BJ (cell line): ENCODE results near the gene ARAP1. TPM values are rescaled to one million over a fixed set of nuclear protein-coding genes. Genes with fewer than 3 reads are reported as not detected.

Source experiments
- CTCF ChIA-PET: fragments of 350-600 bp; formaldehyde crosslinking; extraction: SDS; loops from one replicate; lab custom pipeline; 2021; ENCODE audit warnings: antibody characterized with exemption, inconsistent platforms; lab: Yijun Ruan, JAX
- POLR2A ChIA-PET: fragments of 300-600 bp; sonication (Branson Sonifier 250); formaldehyde crosslinking; extraction: SDS; loops from one replicate; lab custom pipeline; 2021; ENCODE audit warnings: antibody characterized with exemption; lab: Charles Lee
- DNase-seq: peaks from one replicate; pipeline ENCODE4 v3.0.0-alpha.2; 2011; ENCODE audit warnings: low read depth
- H3K27me3 ChIP-seq: 2 replicates; pipeline ENCODE4 v1.6.0; 2011; ENCODE audit warnings: low read length; ENCODE audit not compliant: control insufficient read depth, insufficient read depth
- H3K36me3 ChIP-seq: 2 replicates; pipeline ENCODE4 v1.5.1; 2011; ENCODE audit warnings: low read length; ENCODE audit not compliant: control insufficient read depth, insufficient read depth
- H3K4me3 ChIP-seq: 2 replicates; pipeline ENCODE4 v1.5.1; 2011; ENCODE audit warnings: low read depth, mild to moderate bottlenecking, control low read depth, low read length
- CTCF ChIP-seq: IDR thresholded peaks from 2 replicates; pipeline ENCODE4 v1.5.1; 2011; ENCODE audit warnings: low read depth, mild to moderate bottlenecking, control low read depth, inconsistent platforms, low read length, moderate library complexity; ENCODE audit not compliant: insufficient read depth
- polyA plus RNA-seq: library from polyadenylated mRNA; depleted of rRNA; stranded (reverse); fragments of >200 nt; gene quantifications from 2 replicates; pipeline ENCODE4 v1.2.3, GENCODE V29; 2011

The ARAP1 gene
- polyA plus RNA-seq, 1 experiment = 74.5 TPM

GRCh38 chr11:72653649-72654048 is 98.6 kb downstream of the ARAP1 start:
- Histone ChIP-seq H3K36me3 (no peaks in the 10 kb centered on the region), H3K27me3 (peaks cover 17% of the 10 kb centered on the region), H3K4me3 (no peak overlapping the region)
- no peak for TF ChIP-seq CTCF
- no peak for DNase-seq
- ChIA-PET POLR2A (no interaction called here), CTCF (interaction anchor here (0.6 to 1.6 kb wide), 2 partner anchors 10 to 368 kb away, joined by 3 to 6 read pairs; no protein-coding TSS in a partner anchor)

GRCh38 chr11:72652873-72653630 is 99.2 kb downstream of the ARAP1 start:
- ChIA-PET CTCF (interaction anchor here (0.6 to 1.6 kb wide), 2 partner anchors 10 to 367 kb away, joined by 3 to 6 read pairs; no protein-coding TSS in a partner anchor), POLR2A (no interaction called here)
- DNase-seq = no peak
- H3K4me3 ChIP-seq = no peak overlapping the region
- no peak for TF ChIP-seq CTCF
- H3K36me3 ChIP-seq = no peaks in the 10 kb centered on the region
- H3K27me3 ChIP-seq = peaks cover 17% of the 10 kb centered on the region

- ChIA-PET POLR2A (no interaction called here), CTCF (no interaction called here)
- Histone ChIP-seq H3K4me3 (no peak overlapping the region), H3K36me3 (no peaks in the 10 kb centered on the region), H3K27me3 (peaks cover 17% of the 10 kb centered on the region)
- no peak for TF ChIP-seq CTCF
- no peak for DNase-seq
These were observed 100.1 kb downstream of the ARAP1 start for GRCh38 chr11:72652133-72652532.

GRCh38 chr11:72649215-72649976 is 102.8 kb downstream of the ARAP1 start:
- no peaks in the 10 kb centered on the region for H3K36me3 ChIP-seq
- TF ChIP-seq CTCF = no peak
- POLR2A ChIA-PET = no interaction called here
- CTCF ChIA-PET = interaction anchor here (0.7 kb wide), 1 partner anchor 35 kb away, joined by 4 read pairs; no protein-coding TSS in a partner anchor
- peaks cover 13% of the 10 kb centered on the region for H3K27me3 ChIP-seq
- H3K4me3 ChIP-seq = no peak overlapping the region
- DNase-seq = no peak
